Effector CD4-positive, alpha-beta T cell (primary cell): ENCODE measurements around the gene PSMD9.
"Not testable (repeated sequence)": the region's sequence is repeated elsewhere in the genome, so short reads cannot be mapped to it uniquely, and the experiment has no call there.

Source experiments
- DNase-seq: peaks from one replicate; pipeline ENCODE4 v3.0.0-alpha.2; 2020

The PSMD9 gene

DNA sequence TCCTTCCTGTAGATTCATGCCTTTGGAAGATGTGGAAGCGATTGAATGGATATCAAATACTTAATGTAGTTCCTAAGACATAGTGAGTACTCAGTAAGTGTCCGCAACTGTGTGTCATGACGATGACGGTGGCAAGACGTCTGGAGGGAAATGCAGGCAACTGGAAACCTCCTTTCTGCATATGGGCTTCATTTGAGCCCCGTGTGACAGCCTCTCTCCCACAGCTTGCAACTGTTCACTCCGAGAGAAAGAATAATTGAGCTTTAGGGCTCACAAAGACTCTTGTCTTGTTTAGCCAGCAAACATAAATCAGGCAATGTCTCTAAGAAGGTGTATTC, 36.7 kb downstream of the PSMD9 start:
- DNase-seq: no peak

DNA sequence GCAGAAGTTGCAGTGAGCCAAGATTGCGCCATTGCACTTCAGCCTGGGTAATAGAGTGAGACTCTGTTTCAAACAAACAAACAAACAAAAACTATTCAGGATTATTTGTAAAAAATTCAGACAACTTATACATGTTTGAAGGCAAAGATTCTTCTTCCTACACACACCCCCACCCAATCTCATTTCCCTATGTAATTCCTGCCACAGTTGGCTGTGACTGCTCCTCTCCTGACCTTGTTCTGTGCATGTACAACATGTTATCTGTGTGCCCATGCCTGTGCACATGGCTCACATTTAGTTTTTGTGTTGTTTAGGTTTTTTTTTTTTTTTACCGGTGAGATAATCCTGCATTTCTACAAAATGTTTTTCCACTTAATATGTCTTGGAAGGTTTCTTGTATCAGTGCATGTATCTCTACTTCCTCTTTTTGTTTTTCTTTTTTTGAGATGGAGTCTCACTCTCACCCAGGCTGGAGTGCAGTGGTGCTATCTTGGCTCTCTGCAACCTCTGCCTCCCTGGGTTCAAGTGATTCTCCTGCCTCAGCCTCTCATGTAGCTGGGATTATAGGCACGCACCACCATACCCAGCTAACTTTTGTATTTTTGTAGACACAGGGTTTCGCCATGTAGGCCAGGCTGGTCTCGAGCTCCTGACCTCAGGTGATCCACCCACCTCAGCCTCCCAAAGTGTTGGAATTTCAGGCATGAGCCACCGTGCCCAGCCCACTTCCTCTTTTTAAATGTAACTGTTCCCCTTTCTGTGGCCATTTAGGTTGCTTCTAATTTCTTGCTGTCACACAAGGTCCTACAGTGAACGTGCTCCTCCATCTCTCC, 38.5 kb downstream of the PSMD9 start:
- no peak for DNase-seq

DNA sequence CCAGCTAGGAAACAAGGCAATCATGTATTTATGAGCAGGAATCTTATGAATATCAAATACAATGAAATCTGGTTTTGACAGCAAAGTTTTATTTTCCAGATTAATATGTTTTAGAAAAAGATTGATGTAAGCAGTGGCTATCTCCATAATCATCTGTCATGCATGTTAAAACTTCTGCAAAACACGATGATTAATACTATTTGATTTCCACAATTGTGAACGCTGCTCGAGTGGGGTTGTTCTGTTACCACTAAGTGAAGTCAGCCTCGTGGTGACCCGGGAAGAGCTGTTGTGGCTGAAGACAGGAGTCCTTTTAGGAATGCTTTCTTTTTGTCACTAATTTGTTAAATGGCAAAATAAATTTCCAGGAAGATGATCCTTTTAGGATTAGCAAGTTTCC, 39.2 kb downstream of the PSMD9 start:
- no peak for DNase-seq

DNA sequence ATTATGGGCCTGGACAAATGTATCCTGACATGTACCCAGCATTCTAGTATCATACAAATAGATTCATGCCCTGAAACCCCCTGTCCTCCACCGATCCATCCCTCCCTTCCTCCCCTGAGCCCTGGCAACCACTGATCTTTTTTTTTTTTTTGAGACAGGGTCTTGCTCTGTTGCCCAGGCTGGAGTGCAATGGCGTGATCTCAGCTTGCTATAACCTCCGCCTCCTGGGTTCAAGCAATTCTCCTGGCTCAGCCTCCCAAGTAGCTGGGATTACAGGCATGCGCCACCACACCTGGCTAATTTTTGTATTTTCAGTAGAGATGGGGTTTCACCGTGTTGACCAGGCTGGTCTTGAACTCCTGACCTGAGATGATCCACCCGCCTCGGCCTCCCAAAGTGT, 41.0 kb downstream of the PSMD9 start:
- DNase-seq: not testable (repeated sequence)

DNA sequence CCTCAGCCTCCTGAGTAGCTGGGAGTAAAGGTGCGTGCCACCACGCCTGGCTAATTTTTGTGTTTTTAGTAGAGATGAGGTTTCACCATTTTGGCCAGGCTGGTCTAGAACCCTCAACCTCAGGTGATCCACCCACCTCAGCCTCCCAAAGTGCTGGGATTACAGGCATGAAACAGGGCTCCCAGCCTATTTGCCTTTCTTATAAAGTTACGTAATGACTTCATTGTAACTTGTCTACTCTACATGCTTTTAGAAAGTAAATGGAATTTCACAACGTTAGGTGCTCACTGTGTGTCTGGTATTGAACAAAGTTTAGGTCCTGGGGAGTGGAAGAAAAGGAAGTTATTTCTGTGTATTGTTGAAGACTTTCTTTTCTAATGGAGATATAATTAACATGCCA, 42.3 kb downstream of the PSMD9 start:
- DNase-seq: no peak

DNA sequence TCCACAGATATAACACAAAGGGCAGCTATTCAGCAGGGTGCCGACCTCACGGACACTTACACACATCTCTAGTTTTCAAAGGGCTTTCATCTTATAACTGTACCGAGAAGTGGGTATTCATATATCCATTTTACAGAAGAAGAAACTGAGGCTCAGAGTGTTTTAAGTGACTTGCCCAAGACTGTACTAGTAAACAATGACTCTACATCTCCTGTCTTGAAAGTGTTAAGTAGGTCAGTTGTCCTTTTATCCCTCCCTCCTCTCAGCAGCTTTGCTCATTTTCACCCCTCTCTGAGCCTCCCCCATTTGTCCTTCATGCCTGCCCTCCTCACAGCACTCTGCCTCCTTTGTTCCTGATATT, 43.6 kb downstream of the PSMD9 start:
- DNase-seq: no peak

DNA sequence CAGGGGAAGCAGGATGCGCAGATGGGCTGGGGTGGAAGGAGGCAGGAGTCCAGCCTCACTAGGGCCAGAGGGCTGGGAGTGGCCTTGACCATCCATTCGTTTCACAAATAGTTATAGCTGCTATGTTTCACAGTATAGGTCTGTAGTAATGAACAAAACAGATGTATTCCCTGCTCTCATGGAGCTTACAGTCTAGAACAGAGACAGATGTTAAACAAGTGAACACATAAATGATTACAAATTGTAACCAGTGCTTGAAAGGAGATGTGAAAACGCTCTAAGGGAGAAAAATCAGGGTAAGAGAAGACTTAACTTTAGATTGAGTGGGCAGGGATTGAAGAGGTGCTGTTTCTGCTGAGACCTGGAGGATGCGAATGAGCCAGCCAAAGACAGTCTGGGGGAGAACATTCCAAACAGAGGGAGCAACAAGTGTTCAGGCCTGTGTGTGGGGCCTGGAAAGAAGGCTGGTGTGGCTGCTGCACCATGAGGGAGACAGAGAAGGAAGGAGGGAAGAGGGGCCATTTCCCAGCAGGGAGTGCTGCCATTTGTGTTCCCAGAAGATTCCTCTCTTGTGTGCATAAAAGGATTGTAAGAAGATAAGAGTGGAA, 44.4 kb downstream of the PSMD9 start:
- no peak for DNase-seq

DNA sequence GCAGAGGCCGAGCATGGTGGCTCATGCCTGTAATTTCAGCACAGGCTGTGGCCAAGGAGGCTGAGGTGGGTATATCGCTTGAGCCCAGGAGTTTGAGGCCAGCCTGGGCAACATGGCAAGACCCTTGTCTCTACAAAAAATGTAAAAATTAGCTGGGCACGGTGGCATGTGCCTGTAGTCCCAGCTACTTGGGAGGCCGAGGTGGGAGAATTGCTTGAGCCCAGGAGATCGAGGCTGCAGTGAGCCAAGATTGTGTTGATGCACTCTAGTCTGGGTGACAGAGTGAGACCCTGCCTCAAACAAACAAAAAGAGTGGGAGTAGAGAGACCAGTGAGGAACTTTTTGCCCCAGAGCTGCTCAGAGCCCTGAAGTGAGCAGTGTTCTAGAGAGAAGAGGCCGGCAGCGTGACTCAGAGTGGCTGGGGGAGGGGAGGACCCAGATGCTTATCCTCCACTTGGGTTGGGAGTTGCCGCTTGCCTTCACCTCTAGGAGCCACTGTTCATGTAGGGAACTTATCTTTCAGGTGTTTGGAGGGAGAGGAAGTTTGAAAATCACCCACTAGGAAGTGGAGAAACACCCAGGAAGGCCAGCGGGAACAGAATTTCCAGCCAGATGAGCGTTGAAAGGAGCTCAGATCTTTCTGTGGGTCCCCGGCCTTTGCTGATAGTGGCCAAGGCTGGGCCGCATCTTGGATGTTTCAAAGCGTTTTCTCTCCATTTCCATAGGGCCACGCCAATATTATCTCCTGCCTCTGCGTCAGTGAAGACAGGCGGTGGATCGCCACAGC, 45.1 kb downstream of the PSMD9 start:
- DNase-seq: no peak

DNA sequence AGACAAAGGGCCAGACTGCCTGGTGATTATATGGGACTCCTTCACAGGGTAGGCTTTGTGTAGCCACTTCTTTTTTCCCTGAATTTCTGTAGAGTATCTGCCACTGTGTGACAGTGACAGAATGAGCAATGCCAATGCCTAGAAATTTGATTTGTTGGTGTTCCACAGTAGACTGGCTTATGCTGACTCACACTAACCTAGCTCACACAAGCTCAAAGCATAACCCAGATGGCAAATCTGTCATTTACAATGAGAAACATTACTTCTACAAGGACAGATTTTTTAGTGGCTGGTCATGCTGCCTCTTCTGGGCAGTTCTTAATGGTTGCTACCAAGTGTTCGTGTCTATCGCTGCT, 45.7 kb downstream of the PSMD9 start:
- DNase-seq: no peak

DNA sequence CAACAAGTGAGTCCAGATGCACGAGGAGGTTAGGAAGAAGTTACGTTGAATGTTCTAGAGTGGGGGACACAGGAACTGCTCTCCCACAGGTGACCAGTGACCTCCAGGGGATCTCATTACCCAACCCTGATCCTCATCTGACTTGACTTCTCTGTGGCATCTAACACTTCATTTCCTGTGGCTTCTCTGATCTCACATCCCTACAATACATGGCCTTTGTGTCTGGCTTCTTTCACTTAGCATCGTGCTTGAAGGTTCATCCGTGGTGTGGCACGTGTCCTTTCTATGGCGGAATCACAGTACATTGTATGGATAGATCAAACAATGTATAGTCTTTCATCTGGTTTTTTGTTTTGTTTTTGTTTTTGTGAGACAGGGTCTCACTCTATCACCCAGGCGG, 49.1 kb downstream of the PSMD9 start:
- DNase-seq: no peak

DNA sequence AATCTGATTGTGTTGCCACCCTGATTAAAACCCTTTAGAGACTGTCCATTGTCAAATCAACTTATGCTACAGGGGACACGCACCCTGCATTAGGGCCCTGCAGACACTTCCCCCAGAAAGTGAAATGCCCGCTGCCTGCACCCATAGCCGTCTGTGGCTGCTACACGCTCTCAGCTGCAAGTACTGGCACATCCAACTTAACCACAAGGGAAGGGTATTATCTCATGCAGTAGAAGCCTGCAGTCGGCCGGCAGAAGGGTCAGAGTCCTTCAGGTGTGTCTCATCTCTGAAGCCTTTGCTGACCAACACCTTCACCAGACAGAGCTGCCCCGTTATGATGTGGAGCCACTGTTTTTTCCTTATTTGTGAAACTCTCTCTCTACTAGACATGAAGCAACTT, 50.6 kb downstream of the PSMD9 start:
- DNase-seq: no peak

DNA sequence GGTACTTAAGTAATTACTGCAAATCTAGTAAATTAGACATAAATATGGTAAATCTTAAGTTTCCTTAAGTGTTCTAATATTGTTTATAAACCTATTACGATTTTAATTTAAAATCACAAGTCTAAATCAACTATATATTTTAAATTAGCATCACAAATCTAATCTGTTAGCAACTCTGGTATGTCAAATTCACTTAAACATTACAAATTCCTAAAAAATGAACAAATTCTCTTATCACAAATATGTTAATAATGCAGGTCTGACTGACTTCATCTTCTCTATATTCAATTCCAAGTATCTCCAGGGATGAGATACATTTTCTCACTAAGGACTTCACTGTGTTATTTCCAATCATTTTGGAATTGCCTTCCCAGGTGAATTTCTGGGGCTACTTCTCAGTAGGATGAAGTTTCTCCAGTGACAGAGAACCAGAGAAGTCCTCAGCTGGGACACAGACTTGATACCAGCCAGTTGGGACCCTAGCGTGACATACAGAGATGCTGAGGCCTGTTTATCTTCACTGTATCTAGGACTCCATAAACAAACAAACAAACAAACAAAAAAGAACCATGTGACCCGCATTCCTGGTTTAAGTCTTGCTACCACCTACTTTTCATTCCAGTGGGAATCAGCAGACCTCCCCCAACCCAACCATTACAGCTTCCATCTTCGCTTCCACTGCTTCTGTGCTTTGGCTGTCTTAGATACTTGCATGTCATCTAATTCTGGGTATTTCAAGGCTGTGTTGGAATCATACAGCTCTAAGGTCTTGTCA, 51.6 kb downstream of the PSMD9 start:
- no peak for DNase-seq

DNA sequence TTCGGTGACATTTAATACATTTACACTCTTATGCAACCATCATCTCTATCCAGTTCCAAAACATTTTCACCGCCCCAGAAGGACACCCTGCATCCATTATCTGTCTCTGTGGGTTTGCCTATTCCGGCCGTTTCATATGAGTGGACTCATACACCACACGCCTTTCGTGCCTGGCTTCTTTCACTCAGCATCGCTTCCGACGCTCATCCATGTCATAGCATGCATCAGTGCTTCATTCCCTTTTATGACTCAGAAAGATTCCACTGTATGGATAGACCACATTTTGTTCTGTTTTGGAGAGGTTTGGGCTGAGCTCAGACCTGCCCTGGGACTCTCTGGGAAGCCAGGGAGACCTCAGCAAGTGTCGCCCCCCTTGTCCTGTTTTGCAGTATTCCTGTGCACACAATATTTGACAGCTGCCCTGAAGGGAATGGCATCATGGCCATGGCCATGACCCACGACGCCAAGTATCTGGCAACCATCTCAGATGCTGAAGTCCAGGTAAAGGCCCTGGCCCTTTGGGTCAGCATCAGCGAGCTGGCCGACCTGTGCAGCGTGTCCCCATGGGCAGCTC, 53.6 kb downstream of the PSMD9 start:
- DNase-seq: no peak

DNA sequence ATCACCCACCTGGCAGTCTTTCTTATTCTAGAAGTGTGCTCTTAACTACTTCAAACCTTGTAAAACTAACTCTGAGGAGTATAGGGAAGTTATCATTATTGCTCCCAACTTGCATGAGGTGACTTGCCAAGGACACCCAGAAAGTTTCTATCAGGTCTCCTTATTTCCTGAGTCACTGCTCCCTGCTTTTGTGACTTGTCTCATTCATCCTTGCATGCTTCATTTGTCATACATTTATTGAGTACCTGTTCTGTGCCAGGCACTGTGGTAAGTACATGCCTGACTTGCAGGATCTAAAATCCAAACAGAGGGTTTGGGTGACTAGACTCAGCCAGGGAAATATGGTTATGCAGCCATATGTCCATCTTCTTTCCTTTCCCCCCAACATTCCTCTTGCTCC, 55.3 kb downstream of the PSMD9 start:
- no peak for DNase-seq

DNA sequence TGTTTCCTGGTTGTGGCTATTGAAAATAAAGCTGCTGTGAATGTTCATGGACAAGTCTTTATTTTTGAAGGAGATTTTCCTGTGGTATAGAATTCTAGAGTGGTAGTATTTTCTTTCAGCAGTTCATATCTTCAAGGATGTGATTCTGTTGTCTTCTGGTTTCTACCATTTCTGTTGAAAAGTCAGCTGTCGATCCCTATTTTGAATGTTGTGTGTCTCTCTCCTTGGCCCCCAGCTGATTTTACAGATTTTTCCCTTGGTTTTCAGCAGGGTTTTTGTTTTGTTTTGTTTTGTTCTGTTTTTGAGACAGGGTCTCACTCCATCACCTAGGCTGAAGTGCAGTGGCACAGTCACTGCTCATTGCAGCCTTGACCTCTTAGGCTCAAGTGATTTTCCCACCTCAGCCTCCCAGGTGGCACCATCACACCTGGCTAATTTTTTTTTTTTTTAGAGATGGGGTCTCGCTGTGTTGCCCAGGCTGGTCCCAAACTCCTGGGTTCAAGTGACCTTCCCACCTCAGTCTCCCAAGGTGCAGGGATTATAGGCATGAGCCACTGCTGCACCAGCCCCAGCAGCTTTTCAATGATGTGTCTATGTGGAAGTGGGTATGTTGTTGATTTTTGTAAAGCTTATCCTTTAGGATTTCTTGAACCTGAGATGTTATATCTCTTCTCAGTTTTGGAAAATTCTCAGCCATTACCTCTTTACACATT, 57.9 kb downstream of the PSMD9 start:
- no peak for DNase-seq

DNA sequence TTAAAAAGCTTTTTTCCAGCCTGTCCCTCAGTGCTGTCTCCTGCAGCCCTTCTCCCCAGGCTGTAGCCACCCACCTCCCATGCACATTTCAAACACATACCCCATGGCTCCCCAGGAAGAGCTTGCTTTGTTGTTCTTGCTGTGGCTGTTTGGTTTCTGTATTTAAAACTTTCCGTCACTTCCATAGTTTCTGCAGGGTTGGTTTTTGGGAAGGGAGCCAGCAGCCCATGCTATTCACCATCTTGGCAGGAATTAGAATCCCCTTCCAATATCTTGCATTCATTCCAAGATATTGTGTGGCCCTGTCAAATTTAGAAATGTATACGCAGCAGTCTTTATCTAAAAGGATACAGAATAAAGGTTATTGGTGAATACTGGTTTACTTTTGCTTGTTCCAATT, 59.4 kb downstream of the PSMD9 start:
- DNase-seq: no peak

DNA sequence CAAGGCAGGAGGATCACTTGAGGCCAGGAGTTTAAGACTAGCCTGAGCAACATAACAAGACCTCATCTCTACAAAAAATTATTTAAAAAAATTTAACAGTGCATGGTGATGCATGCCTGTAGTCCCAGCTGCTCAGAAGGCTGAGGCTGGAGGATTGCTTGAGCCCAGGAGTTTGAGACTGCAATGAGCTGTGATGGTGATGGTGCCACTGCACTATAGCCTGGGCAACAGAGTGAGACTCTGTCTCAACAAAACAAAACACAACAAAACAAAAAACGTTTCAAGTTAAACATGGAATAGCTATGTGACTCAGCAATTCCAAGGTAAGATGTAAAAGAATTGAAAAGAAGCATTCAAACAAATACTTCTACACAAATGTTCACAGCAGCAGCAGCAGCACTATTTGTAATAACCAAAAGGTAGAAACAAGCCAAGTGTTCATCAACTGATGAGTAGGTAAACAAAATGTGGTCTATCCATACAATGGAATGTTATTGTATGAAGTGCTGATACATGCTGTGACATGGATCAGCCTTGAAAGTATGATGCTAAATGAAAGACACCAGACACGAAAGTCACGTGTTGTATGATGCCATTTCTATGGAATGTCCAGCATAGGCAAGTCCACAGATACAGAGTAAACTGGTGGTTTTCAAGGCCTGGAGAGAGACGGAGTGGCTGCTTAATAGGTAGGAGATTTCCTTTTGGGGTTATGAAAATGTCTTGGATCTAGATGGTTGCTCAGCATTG, 61.2 kb downstream of the PSMD9 start:
- no peak for DNase-seq

DNA sequence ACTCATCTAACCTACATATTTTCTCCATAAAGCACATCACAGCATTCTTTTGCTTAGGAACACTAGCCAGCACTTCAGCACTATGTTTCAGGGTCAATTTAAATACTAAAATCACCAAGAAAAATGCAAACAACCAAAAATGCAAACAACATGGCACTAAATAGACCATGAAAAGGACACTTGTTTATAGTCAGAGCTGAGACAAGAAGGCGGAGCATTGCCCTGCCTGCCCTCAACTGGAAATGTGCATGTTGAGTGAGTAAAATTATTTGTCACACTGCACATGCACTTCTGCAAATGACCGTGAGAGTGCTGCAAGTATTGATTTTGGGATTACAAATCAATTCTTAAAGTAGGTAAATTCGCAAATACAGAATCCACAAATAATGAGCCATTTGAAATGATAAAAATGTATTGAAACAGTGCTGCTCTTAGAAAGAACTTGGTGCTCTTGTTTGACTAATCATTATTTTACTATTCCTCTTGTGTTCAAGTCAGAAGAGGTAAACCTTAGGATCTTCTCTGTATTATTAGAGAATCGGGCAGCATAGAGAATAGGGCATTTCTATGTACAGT, 64.6 kb downstream of the PSMD9 start:
- no peak for DNase-seq

DNA sequence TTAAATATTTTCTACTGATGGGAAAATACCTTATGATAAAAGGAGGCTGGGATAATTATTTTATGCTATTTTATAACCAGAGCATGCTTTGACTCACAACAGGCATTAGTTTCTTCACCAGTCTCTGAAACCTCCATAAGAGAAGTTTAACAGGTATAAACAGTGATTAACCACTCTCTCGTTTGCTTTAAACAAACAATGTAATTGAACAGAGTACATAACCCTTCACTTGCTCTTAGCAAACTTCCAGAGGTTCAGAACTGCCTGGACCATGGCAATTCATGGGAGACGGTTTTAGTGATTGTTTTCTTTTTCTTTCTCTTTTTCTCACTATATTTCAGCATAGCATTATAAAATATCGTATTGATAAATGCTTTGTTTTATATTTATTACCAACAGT, 65.1 kb downstream of the PSMD9 start:
- no peak for DNase-seq

DNA sequence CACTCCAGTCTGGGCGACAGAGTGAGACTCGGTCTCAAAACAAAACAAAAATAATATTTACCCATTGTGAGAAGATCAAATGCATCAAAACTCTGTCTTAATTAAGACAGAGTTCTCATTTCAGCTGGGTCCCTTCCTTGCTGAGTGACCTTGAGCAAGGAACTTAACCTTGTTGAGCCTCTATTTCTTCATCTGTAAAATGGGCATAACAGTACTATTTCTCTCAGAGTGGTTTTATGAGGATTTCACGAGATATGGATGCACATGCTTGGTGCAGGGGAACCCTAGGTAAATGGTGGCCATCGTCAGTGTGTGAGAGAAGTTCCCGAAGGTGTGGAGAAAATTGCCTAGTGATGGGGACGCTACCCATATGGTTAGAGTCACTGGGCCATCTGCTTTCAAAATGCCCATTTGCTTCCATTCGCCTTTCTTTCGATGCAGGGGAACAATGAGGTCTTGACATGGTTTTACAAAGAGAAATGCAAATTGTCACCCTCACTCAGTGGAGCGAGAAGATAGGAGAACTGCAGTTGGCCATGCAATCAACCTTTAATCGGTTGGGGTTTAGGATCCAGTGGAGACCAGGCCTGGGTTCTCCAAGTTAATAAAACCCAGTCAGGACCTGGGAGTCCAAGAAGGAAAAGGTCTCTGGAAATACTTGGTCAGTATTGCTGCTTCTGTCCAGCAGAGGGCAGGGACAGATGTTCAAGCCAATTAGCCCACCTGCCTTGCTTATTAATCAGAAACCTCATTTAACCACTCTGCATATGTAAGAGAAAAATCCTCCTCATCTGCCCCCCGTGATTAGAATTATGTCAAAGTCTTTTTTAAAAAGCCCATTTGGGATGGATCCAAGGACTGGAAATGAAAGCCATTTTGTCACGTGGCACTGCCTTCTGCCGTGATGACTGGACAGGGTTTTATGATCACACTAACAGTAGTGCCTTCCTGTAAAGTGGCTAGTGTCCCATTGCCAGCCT, 67.0 kb downstream of the PSMD9 start:
- no peak for DNase-seq
